Bronchial epithelial cell (primary cell): ENCODE results near the gene DYNLT3. TPM values are rescaled to one million over a fixed set of nuclear protein-coding genes. Genes with fewer than 3 reads are reported as not detected.
A peak's percentile ranks its signal among the peaks of the same experiment; 100 is the strongest.

ENCODE experiments used
- DNase-seq: peaks from one replicate; pipeline ENCODE4 v3.0.0-alpha.2; 2010; ENCODE audit warnings: low read depth
- FAIRE-seq: peaks from 2 replicates; lab custom pipeline; 2011; peaks lifted over from hg19 to GRCh38; lab: Jason Lieb, UNC
- H3K27me3 ChIP-seq: 2 replicates; pipeline ENCODE4 v1.5.1; 2011; ENCODE audit warnings: low read length; ENCODE audit not compliant: control insufficient read depth, insufficient read depth
- H3K36me3 ChIP-seq: 2 replicates; pipeline ENCODE4 v1.5.1; 2011; ENCODE audit warnings: low read length; ENCODE audit not compliant: control insufficient read depth, insufficient read depth
- H3K4me3 ChIP-seq: 2 replicates; pipeline ENCODE4 v1.5.1; 2011; ENCODE audit warnings: mild to moderate bottlenecking, low read depth, low read length, control low read depth
- CTCF ChIP-seq: IDR thresholded peaks from 2 replicates; pipeline ENCODE4 v1.5.1; 2011; ENCODE audit warnings: mild to moderate bottlenecking, moderate library complexity, low read length, control low read depth, inconsistent platforms; ENCODE audit not compliant: insufficient read depth, severe bottlenecking
- total RNA-seq: library from RNA; depleted of rRNA; stranded (reverse); fragments of >200 nt; gene quantifications from 2 replicates; pipeline ENCODE4 v1.2.1, GENCODE V29; 2014

DYNLT3 gene
- total RNA-seq, 1 donor from 2014 or later: 38.7 TPM

GRCh38 chrX:37815366-37815765, 32.0 kb downstream of the DYNLT3 start:
- Histone ChIP-seq H3K27me3 (no peaks in the 10 kb centered on the region), H3K4me3 (no peak overlapping the region), H3K36me3 (no peaks in the 10 kb centered on the region)
- TF ChIP-seq CTCF: no peak
- no peak for FAIRE-seq
- no peak for DNase-seq

GRCh38 chrX:37813570-37813969, 33.8 kb downstream of the DYNLT3 start:
- DNase-seq: no peak
- H3K36me3 ChIP-seq: no peaks in the 10 kb centered on the region
- H3K27me3 ChIP-seq: no peaks in the 10 kb centered on the region
- TF ChIP-seq CTCF: no peak
- H3K4me3 ChIP-seq: no peak overlapping the region
- FAIRE-seq: peak; percentile 28

- Histone ChIP-seq H3K27me3 (no peaks in the 10 kb centered on the region), H3K36me3 (no peaks in the 10 kb centered on the region), H3K4me3 (no peak overlapping the region)
- DNase-seq (no peak), FAIRE-seq (no peak)
- TF ChIP-seq CTCF: no peak
Observed at GRCh38 chrX:37812110-37812509, 35.3 kb downstream of the DYNLT3 start.

GRCh38 chrX:37809970-37810369, 37.4 kb downstream of the DYNLT3 start:
- DNase-seq: no peak
- no peak for TF ChIP-seq CTCF
- Histone ChIP-seq H3K36me3 (no peaks in the 10 kb centered on the region), H3K27me3 (no peaks in the 10 kb centered on the region), H3K4me3 (no peak overlapping the region)
- no peak for FAIRE-seq

- no peak for DNase-seq
- Histone ChIP-seq H3K36me3 (no peaks in the 10 kb centered on the region), H3K4me3 (no peak overlapping the region), H3K27me3 (no peaks in the 10 kb centered on the region)
- FAIRE-seq: no peak
- TF ChIP-seq CTCF: no peak
Observed at GRCh38 chrX:37803057-37803456, 44.3 kb downstream of the DYNLT3 start.

- no peaks in the 10 kb centered on the region for H3K27me3 ChIP-seq
Observed at GRCh38 chrX:37802028-37802427, 45.3 kb downstream of the DYNLT3 start.

More at GRCh38 chrX:37802028-37802427, 45.3 kb downstream of the DYNLT3 start:
- Histone ChIP-seq H3K36me3 (no peaks in the 10 kb centered on the region), H3K4me3 (no peak overlapping the region)
- FAIRE-seq (no peak), DNase-seq (no peak)
- TF ChIP-seq CTCF: no peak
